Stimulated activated CD8-positive, alpha-beta memory T cell treated with anti-CD3 and anti-CD28 coated beads, Interleukin-12 subunit alpha, Interleukin-12 subunit beta, amount 100 ng/mL, for 4 hours (primary cell): ENCODE measurements around the gene CCT5.

ENCODE experiments used
- DNase-seq: peaks from one replicate; pipeline ENCODE4 v3.0.0-alpha.2; 2020; ENCODE audit warnings: low read depth

Gene CCT5

DNA sequence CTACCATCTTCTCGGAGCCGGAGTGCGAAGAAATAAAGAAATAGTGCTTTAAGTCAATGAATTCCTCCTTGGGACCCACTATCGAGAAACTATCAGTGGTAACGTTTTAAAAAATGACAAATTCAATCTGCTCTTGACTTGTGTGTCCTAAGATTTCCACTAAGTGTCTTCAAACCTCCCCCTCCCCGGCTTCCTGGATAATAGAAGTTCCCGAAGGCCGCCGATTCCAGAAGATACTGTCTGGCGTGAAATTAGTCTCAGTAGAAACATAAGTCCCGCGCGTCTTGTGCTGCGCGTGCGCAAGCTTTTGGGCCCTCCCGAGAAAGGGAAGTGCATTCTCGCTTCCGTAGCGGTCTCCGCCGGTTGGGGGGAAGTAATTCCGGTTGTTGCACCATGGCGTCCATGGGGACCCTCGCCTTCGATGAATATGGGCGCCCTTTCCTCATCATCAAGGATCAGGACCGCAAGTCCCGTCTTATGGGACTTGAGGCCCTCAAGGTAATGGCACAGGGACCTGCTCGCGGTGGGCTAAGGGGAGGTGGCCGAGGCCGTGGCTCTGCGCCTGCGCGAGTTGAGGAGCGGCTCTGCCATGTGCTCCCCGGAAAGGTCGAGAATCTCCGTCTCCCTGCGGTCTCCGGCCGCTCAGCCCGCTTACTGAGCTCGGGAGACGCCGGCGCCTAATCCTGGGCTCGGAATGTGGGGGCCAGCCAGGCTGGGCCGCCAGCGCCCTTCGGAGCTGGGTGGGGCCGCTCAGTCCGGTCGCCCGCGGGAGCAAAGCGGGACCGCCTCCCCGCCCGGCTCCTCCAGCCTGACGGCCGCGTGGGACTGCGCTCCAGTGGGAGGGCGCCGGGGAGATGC, at the start of gene CCT5:
TSS of gene CCT5 (plus strand) at position 333 of the 858 bp plus-strand sequence. CDS start at position 394, 61 bp downstream.
- DNase-seq = peak; percentile 82

- DNase-seq = no peak
Observed at GRCh38 chr5:10201223-10201868, 48.7 kb upstream of the CCT5 start.

DNA sequence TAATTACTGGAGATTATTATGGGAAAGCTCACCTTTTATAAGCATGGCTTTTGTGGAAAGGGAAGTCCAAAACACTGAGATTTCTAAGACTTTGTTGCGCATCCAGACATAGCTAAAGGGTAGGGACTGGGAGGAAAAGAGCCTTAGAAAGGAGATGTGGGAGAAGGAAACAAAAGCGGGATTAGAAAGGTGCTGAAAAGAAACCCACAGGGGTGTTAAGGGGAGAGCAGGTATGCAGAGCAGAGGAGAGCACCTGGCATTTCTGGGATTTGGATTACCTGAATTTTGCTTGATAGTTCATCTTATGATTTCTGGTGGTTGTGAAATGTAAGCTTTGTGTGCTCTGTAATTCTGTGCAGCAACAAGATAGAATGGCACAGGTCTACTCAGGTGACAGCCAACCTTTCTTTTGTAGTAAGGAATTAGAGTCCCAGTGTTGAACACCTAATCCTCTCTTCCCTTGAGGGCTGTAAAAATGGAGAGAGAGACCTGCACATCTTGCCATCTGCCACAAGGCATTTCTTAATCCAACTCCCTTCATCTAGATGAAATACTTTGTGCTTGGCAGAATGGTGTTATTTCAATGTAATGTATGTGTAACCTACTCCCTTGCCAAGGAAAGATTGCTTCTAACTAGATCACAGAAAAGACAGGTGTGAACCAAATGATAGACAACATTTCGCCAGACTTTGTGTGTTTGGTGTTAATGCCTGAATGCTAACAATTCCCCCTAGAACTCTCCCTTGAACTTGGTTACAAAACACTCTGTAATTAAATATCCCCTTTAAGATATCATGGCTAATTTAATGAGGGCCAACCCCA, 47.8 kb upstream of the CCT5 start:
- no peak for DNase-seq

DNA sequence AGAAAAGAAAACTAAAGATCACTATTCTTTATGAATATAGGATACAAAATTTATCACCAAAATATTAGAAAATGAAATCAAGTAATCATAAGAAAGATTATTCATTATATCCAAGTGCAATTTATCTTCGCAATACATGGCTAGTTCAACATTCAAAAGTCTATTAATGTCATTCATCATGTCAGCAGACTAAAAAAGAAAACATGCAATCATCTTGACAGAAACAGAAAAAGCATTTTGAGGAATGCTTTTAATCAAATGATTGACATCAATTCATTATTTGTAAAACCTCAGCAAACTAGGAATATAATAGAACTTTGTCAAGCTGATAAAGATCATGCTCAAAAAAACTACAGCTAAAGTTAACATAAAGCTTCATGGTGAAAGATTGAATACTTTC, 41.1 kb upstream of the CCT5 start:
- DNase-seq = no peak

- DNase-seq = no peak
Observed at GRCh38 chr5:10213316-10213715, 36.8 kb upstream of the CCT5 start.

DNA sequence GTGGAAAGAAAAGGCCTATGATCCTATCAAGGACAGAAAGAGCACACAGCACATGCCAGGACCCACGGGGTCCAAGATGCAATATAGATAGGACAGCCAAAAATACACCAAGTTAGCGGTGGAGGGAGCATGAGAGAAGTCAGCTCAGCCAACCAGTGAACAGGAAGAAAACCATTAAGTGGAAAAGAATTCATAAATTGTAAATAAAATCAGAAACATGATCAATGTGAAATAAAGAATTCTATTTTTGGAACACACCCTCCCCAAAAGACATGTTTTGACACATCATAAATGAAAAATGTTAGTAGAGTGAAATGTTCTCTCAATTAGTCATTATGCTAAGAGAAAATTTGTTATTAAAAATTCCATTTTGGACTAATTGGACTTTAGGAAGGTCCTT, 36.0 kb upstream of the CCT5 start:
- no peak for DNase-seq

GRCh38 chr5:10215366-10215765, 34.7 kb upstream of the CCT5 start:
- no peak for DNase-seq

GRCh38 chr5:10216107-10216506, 34.0 kb upstream of the CCT5 start:
- no peak for DNase-seq

- no peak for DNase-seq
Observed at GRCh38 chr5:10218658-10219057, 31.4 kb upstream of the CCT5 start.

GRCh38 chr5:10219068-10219467, 31.0 kb upstream of the CCT5 start:
- no peak for DNase-seq

DNA sequence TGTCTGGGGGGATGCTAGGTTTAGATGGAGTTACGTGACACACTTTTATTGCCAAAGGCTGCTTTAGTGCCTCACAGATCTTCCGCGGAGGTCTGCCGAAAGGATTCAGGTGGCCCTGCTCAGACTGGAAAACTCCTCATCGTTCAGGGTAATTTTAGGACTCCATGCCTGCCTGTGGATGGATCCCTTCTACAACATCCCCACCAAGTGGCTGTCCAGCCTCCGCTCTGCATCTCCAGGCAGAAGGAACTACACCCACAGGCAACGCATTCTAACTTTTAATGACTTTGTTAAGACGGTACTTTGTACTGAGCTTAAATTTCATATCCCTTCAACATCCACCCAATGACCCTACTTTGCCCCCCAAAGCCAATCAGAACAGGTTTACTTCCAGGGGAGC, 29.8 kb upstream of the CCT5 start:
- DNase-seq = no peak

- DNase-seq = no peak
Observed at GRCh38 chr5:10222326-10222725, 27.8 kb upstream of the CCT5 start.

DNA sequence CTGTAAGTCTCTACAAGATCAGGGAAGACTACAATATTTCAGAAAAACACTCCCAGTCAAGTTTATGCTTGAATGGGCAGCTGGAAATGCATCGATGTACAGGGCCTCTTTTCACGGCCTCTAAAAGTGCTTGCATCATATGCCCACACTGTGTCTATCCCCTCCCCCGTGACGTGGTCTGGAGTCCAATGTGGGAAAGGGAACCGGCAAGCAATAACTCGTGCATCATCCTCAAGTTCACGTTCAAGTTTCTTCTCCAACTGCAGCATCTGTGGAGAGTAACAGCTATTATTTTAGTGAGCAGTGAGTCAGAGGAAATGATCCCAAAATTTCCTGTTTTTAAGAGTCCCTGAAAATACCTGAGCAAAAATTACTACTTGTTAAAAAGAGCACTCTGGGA, 22.7 kb upstream of the CCT5 start:
- no peak for DNase-seq

DNA sequence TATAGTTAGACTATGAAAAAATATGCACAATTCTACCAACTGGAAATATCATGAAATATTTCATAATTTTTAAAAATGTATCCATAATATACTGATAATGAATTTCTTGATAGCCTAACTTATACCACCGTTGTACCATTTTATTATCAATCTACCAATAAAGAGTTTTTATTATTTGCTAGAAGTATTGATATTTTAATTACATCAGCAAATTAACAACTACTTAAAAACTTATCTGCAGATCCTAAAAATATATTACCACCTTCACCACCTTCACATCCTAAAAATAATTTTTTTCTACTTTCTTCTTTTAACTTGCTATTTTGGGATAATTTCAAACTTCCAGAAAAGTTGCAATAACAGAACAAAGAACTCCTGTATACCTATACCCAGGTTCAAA, 21.8 kb upstream of the CCT5 start:
- DNase-seq = no peak

DNA sequence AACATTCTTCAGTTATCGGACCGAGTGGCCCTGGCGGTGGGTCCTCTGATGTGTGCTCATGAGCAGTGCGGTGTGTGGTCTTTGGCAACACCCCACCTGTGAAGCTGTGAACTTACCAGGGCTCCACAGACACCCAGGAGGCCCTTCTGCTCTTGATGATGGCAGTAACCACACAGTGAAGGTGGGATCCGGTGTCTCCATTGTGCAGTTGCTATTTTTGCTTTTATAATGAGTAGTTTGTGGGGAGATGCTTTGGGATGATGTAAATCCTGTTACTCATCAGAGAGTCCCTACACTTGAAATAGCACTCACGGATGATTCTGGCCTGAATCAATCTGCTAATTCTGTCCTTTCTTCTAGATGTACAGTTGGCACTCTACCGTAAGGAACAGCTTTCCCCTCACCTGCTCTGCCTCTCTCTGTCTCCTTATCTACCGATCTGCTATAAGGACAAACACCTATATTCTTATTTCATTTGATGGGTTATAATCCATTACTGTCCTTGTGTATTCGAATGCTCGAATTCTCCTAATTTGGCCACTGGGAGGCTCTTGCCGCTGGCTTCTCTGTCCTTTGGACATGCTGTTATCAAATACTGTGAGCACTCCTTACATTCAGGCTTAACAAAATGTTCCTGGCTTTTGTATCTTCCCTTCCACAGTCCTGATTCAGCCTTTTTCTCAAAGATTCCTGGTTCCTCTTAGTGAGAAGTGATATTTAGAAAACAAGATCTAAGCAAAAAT, 20.6 kb upstream of the CCT5 start:
- no peak for DNase-seq

GRCh38 chr5:10232386-10232785, 17.7 kb upstream of the CCT5 start:
- no peak for DNase-seq

GRCh38 chr5:10233011-10233410, 17.1 kb upstream of the CCT5 start:
- DNase-seq = no peak

DNA sequence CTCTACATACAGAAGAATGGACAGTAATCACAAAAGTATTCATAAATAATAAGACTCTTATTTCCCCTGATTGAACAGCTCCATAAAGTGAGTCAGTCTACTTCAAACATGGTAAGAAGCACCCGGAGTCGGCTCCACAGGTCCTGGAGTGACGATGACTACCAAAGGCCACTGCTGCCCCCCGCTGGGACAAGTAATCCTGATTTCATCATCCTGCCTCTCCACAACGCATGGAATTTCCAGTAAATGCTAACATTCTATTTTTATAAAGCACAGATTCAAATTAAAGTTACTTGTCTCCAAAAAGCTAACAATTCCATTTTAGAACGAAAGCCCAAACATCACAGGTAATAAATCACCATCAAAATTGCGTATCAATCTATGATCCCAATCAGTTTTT, 16.6 kb upstream of the CCT5 start:
- no peak for DNase-seq

DNA sequence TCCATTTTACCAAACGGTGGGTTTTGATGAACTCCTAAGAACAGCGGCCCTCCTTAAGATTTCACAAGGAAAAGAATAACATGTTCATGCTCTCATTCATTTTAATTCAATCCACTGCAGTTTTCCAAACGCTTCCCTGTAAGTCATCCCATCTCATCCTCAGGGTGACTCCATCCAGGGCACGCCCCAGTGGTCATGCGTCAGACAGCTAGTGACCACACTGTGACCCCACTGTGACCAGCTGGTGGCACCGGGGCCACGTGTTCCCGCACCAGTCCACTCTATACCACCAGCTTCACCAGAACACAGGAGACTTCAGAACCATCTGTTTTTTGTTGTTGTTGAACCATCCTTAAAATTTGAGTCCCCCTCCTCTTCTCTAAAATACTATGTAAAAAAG, 14.7 kb upstream of the CCT5 start:
- DNase-seq = no peak

GRCh38 chr5:10243660-10244240, 6.3 kb upstream of the CCT5 start:
- no peak for DNase-seq

DNA sequence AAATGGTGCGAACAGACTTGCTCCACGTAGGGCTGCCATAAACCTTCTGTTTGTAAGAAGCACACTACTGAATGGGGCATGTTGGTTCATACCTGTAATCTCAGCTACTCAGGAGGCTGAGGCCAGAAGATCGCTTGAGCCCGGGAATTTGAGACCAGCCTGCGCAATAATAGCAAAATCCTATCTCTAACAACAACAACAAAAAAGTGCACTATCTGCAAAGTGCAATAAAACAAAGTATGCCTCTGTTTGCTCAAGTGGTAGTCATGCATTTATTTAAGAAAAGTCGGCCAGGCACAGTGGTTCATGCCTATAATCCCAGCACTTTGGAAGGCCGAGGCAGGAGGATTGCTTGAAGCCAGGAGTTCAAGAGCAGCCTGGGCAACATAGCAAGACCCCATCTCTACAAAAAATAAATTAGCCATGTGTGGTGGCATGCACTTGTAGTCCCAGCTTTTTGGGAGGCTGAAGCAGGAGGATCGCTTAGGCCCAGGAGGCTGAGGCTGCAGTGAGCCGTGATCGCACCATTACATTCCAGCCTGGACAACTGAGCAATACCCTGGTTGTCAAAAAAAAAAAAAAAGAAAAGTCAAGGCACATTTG, 5.6 kb upstream of the CCT5 start:
- no peak for DNase-seq
